DND-41 (cell line): ENCODE data around the gene KAT2B.

ENCODE experiments used
- ATAC-seq: fragments of 200-7000 bp; cut with Tn5 transposase; 3 replicates; pipeline ENCODE4 v1.9.1; 2021; ENCODE audit warnings: low read depth; ENCODE audit not compliant: insufficient read depth
- DNase-seq: peaks from one replicate; pipeline ENCODE4 v3.0.0-alpha.2; 2020
- H2AFZ ChIP-seq: 2 replicates; pipeline ENCODE4 v1.6.0; 2012; ENCODE audit warnings: low read depth, low read length
- H3K27ac ChIP-seq: 2 replicates; pipeline ENCODE4 v1.5.1; 2012; ENCODE audit warnings: low read length, inconsistent platforms
- H3K27me3 ChIP-seq: fragments of 200-600 bp; sonication (generic); 2 replicates; pipeline ENCODE4 v1.6.0; 2012; ENCODE audit warnings: low read length, mild to moderate bottlenecking, inconsistent platforms; ENCODE audit not compliant: insufficient read depth, poor library complexity
- H3K36me3 ChIP-seq: 2 replicates; pipeline ENCODE4 v1.5.1; 2012; ENCODE audit warnings: low read length, inconsistent platforms; ENCODE audit not compliant: insufficient read depth
- H3K4me1 ChIP-seq: 2 replicates; pipeline ENCODE4 v1.5.1; 2012; ENCODE audit warnings: mild to moderate bottlenecking, low read length; ENCODE audit not compliant: insufficient read depth
- H3K4me2 ChIP-seq: 2 replicates; pipeline ENCODE4 v1.6.0; 2012; ENCODE audit warnings: mild to moderate bottlenecking, moderate library complexity, low read length, inconsistent platforms; ENCODE audit not compliant: insufficient read depth
- H3K4me3 ChIP-seq, 2 experiments: fragments of 200-600 bp in 1 of 2; shearing (Covaris generic) in 1 of 2; 2 replicates each; pipeline ENCODE4 v1.5.1; 2012 to 2016; ENCODE audit warnings: inconsistent platforms in 2 of 2, low read length in 2 of 2, mild to moderate bottlenecking in 2 of 2, low read depth in 1 of 2, moderate library complexity in 1 of 2
- H3K79me2 ChIP-seq: 2 replicates; pipeline ENCODE4 v1.6.0; 2012; ENCODE audit warnings: low read length, inconsistent platforms; ENCODE audit not compliant: insufficient read depth
- H3K9ac ChIP-seq: 2 replicates; pipeline ENCODE4 v1.6.0; 2012; ENCODE audit warnings: low read depth, mild to moderate bottlenecking, inconsistent platforms, low read length, moderate library complexity
- H3K9me3 ChIP-seq: 2 replicates; pipeline ENCODE4 v1.5.1; 2012; ENCODE audit warnings: low read length, moderate library complexity, mild to moderate bottlenecking, inconsistent platforms; ENCODE audit not compliant: insufficient read depth, severe bottlenecking
- H4K20me1 ChIP-seq: 2 replicates; pipeline ENCODE4 v1.6.0; 2012; ENCODE audit warnings: low read length; ENCODE audit not compliant: insufficient read depth
- EZH2 ChIP-seq: IDR thresholded peaks from 3 replicates; pipeline ENCODE4 v1.6.1; 2012; ENCODE audit warnings: borderline replicate concordance, low read depth, mild to moderate bottlenecking, moderate library complexity, low read length, inconsistent platforms; ENCODE audit not compliant: severe bottlenecking
- TF ChIP-seq, protein P1 (sequence below): IDR thresholded peaks from 2 replicates; pipeline ENCODE4 v1.5.1; 2012; ENCODE audit warnings: borderline replicate concordance, low read length, moderate library complexity, mild to moderate bottlenecking; ENCODE audit not compliant: poor library complexity, severe bottlenecking; ENCODE audit errors: extremely low read depth

KAT2B gene

DNA sequence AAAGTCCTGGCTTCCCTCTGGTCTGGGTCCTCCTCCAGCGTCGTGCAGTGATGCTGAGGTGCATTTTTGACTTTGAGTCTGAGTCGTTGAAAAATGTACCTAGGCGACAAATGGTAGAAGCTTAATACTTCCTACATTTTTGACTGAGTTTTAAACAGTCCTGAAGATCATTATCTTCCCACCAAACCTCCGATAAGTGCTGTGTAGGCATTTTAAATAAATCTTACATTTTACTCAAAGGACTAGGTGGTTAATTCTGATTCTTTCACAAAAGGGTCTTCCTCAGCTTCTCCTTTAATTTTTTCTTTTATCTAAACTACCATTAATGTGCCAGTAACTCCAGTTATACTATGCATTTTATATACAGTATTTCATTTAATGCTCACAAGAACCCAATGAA, 70.6 kb downstream of the KAT2B start:
- H4K20me1 ChIP-seq = peaks cover 7% of the 10 kb centered on the region; the same call in 1 of the 2 replicates
- ATAC-seq = no peak
- peaks cover 6% of the 10 kb centered on the region; the same call in 1 of the 2 replicates for H3K36me3 ChIP-seq
- H3K4me1 ChIP-seq = no peaks in the 10 kb centered on the region
- no peak overlapping the region for H3K27ac ChIP-seq
- no peak overlapping the region for H3K4me3 ChIP-seq
- no peak overlapping the region for H3K4me2 ChIP-seq
- H3K79me2 ChIP-seq = no peaks in the 10 kb centered on the region
- H2AFZ ChIP-seq = no peak overlapping the region
- H3K9ac ChIP-seq = no peak overlapping the region
- H3K27me3 ChIP-seq = no peaks in the 10 kb centered on the region
- DNase-seq = no peak
- TF ChIP-seq, protein P1, sequence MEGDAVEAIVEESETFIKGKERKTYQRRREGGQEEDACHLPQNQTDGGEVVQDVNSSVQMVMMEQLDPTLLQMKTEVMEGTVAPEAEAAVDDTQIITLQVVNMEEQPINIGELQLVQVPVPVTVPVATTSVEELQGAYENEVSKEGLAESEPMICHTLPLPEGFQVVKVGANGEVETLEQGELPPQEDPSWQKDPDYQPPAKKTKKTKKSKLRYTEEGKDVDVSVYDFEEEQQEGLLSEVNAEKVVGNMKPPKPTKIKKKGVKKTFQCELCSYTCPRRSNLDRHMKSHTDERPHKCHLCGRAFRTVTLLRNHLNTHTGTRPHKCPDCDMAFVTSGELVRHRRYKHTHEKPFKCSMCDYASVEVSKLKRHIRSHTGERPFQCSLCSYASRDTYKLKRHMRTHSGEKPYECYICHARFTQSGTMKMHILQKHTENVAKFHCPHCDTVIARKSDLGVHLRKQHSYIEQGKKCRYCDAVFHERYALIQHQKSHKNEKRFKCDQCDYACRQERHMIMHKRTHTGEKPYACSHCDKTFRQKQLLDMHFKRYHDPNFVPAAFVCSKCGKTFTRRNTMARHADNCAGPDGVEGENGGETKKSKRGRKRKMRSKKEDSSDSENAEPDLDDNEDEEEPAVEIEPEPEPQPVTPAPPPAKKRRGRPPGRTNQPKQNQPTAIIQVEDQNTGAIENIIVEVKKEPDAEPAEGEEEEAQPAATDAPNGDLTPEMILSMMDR = no peak
- no peak for TF ChIP-seq EZH2
- H3K9me3 ChIP-seq = no peaks in the 10 kb centered on the region

DNA sequence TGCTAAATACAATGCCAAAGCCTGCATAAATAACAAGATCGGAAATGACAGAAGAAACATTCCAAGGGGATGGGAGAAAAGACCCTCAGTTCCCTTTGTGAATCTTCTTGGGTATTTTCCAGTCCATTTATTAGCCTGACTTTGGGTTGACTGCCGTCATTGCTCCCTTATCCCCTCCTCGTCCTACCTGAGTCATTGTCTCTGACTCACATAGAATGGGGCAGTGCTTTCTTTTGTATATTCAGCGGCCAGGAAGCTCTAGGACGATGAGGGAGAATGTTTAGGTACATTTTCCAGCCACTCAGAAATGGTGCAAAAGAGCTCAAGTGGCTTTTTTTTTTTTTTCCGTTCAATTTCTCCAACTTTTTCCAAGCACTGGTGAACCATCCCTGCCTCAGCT, 71.6 kb downstream of the KAT2B start:
- H3K9ac ChIP-seq = no peak overlapping the region
- no peak overlapping the region for H2AFZ ChIP-seq
- H4K20me1 ChIP-seq = peaks cover 5% of the 10 kb centered on the region; the same call in 1 of the 2 replicates
- no peak for TF ChIP-seq EZH2
- TF ChIP-seq, protein P1 = no peak
- no peaks in the 10 kb centered on the region for H3K4me1 ChIP-seq
- ATAC-seq (no peak), DNase-seq (no peak)
- no peaks in the 10 kb centered on the region for H3K27me3 ChIP-seq
- no peak overlapping the region for H3K4me2 ChIP-seq
- H3K4me3 ChIP-seq = no peak overlapping the region
- H3K36me3 ChIP-seq = peaks cover 6% of the 10 kb centered on the region; the same call in 1 of the 2 replicates
- no peaks in the 10 kb centered on the region for H3K9me3 ChIP-seq
- H3K79me2 ChIP-seq = no peaks in the 10 kb centered on the region
- no peak overlapping the region for H3K27ac ChIP-seq

GRCh38 chr3:20121088-20121487, 80.8 kb downstream of the KAT2B start:
- H3K27me3 ChIP-seq = no peaks in the 10 kb centered on the region
- DNase-seq (no peak), ATAC-seq (no peak)
- H3K9ac ChIP-seq = no peak overlapping the region
- H2AFZ ChIP-seq = no peak overlapping the region
- H3K79me2 ChIP-seq = no peaks in the 10 kb centered on the region
- H3K4me1 ChIP-seq = no peaks in the 10 kb centered on the region
- TF ChIP-seq EZH2 = no peak
- TF ChIP-seq, protein P1 = no peak
- no peak overlapping the region for H3K4me3 ChIP-seq
- H3K4me2 ChIP-seq = no peak overlapping the region
- no peaks in the 10 kb centered on the region for H4K20me1 ChIP-seq
- no peak overlapping the region for H3K27ac ChIP-seq
- H3K9me3 ChIP-seq = no peaks in the 10 kb centered on the region
- H3K36me3 ChIP-seq = 0 out of 2 replicates have a peak, but pooled peaks cover 6% of the 10 kb centered on the region
